Measurements from ENCODE around the gene RFC1. TPM values are rescaled to one million over a fixed set of nuclear protein-coding genes. Genes with fewer than 3 reads are reported as not detected.

The RFC1 gene, protein sequence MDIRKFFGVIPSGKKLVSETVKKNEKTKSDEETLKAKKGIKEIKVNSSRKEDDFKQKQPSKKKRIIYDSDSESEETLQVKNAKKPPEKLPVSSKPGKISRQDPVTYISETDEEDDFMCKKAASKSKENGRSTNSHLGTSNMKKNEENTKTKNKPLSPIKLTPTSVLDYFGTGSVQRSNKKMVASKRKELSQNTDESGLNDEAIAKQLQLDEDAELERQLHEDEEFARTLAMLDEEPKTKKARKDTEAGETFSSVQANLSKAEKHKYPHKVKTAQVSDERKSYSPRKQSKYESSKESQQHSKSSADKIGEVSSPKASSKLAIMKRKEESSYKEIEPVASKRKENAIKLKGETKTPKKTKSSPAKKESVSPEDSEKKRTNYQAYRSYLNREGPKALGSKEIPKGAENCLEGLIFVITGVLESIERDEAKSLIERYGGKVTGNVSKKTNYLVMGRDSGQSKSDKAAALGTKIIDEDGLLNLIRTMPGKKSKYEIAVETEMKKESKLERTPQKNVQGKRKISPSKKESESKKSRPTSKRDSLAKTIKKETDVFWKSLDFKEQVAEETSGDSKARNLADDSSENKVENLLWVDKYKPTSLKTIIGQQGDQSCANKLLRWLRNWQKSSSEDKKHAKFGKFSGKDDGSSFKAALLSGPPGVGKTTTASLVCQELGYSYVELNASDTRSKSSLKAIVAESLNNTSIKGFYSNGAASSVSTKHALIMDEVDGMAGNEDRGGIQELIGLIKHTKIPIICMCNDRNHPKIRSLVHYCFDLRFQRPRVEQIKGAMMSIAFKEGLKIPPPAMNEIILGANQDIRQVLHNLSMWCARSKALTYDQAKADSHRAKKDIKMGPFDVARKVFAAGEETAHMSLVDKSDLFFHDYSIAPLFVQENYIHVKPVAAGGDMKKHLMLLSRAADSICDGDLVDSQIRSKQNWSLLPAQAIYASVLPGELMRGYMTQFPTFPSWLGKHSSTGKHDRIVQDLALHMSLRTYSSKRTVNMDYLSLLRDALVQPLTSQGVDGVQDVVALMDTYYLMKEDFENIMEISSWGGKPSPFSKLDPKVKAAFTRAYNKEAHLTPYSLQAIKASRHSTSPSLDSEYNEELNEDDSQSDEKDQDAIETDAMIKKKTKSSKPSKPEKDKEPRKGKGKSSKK
- 43.5 and 49.5 TPM in 2 replicates for total RNA-seq

DNA sequence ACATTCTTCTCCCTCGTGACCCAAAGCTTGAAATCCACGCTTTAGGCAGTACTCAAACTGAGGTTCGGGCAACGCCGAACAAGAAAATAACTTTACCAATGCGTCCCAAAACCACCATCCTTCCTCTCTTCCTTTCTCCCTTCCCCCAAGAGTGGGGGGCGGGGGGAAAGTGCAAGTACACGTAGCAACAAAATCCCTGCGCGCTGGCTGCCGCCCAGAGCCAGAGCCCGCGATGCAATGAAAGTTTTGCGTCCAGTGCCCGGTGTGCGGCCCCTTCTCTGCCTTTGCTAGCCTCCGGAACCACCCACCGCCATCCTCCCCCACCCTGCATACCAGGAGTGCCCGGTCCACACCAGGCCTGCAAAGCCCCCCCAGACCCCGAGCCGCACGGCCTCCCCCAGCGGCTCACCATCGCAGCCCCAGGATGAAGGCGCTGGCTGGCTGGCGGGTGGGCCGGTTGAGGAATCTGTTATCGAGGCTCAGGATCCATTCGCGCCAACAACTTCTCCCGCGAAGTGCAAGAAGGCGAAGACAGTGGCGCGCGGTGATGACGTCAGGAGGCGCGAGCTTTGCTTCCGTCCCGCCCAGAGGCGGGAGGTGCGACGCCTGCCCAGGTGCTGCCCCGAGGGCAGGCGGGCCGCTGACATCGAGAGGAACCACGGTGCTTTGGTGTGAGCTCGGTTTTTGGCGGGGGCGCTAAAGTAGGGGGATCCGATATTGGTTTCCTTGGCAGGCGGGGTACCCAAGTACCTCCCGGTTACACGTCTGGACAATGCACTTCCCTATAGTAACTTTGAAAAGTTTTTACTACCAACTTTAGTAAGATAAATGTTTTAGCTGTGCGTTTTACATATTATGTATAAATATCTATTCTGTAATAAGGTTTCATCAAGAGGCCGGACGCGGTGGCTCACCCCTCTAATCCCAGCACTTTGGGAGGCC lies at the start of gene RFC1:
RFC1 (minus strand) TSS at position 533 of the 942 bp plus-strand sequence; CDS start at position 412, 121 bp downstream.

DNA sequence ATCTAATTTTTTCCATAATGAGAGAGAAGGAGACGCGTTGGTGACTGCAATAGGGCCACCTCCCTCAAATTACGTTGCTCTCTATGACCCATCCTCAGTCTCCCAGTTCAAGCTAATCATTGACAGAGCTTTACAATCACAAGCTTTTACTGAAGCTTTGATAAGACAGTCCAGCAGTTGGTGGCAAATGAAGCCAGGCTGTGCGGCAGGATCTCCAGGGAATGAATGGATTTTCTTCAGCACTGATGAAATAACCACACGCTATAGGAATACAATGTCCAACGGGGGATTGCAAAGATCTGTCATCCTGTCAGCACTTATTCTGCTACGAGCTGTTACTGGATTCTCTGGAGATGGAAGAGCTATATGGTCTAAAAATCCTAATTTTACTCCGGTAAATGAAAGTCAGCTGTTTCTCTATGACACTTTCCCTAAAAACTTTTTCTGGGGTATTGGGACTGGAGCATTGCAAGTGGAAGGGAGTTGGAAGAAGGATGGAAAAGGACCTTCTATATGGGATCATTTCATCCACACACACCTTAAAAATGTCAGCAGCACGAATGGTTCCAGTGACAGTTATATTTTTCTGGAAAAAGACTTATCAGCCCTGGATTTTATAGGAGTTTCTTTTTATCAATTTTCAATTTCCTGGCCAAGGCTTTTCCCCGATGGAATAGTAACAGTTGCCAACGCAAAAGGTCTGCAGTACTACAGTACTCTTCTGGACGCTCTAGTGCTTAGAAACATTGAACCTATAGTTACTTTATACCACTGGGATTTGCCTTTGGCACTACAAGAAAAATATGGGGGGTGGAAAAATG lies 40.8 kb upstream of the RFC1 start, which contains the start of gene KLB:
KLB (plus strand) TSS at position 168 of the 821 bp plus-strand sequence; CDS start at position 188, 20 bp downstream.

Other genes with a start within 250 kb of the RFC1 start
- 27.9 and 31.2 TPM in 2 replicates for gene WDR19, start 183.8 kb downstream of the RFC1 start, total RNA-seq
- not detected in 2 replicates for gene KLB, start 40.6 kb upstream of the RFC1 start, total RNA-seq
- 2,826 and 2,988 TPM in 2 replicates for gene RPL9, start 92.6 kb upstream of the RFC1 start, total RNA-seq
- 5.4 and 6.5 TPM in 2 replicates for gene LIAS, start 92.7 kb upstream of the RFC1 start, total RNA-seq
- gene UGDH, start 161.1 kb upstream of the RFC1 start, total RNA-seq: 174 and 226 TPM in 2 replicates